Keratinocyte (primary cell): ENCODE results near the gene TWF1. TPM values are rescaled to one million over a fixed set of nuclear protein-coding genes. Genes with fewer than 3 reads are reported as not detected.

ENCODE experiments used
- DNase-seq: peaks from one replicate; pipeline ENCODE4 v3.0.0-alpha.2; 2011; ENCODE audit warnings: low read depth, missing footprints, low spot score
- FAIRE-seq: peaks from 2 replicates; lab custom pipeline; 2011; peaks lifted over from hg19 to GRCh38; lab: Jason Lieb, UNC
- H2AFZ ChIP-seq: 2 replicates; pipeline ENCODE4 v1.6.0; 2012; ENCODE audit warnings: low read length, control low read depth, inconsistent platforms; ENCODE audit not compliant: control insufficient read depth
- H3K27ac ChIP-seq: 2 replicates; pipeline ENCODE4 v1.5.1; 2011; ENCODE audit warnings: low read length; ENCODE audit not compliant: control insufficient read depth, insufficient read depth
- H3K27me3 ChIP-seq: 3 replicates; pipeline ENCODE4 v1.6.0; 2011; ENCODE audit warnings: low read length; ENCODE audit not compliant: control insufficient read depth, insufficient read depth; ENCODE audit errors: extremely low read depth
- H3K36me3 ChIP-seq, 2 experiments: 2 replicates in 1 of 2; 3 replicates in 1 of 2; pipeline ENCODE4 v1.5.1; 2011; ENCODE audit warnings: low read length in 2 of 2, mild to moderate bottlenecking in 1 of 2; ENCODE audit not compliant: control insufficient read depth in 2 of 2, insufficient read depth in 2 of 2; ENCODE audit errors: extremely low read depth in 1 of 2
- H3K4me1 ChIP-seq: 3 replicates; pipeline ENCODE4 v1.5.1; 2011; ENCODE audit warnings: low read length; ENCODE audit not compliant: control insufficient read depth, insufficient read depth; ENCODE audit errors: extremely low read depth
- H3K4me2 ChIP-seq: 3 replicates; pipeline ENCODE4 v1.6.0; 2011; ENCODE audit warnings: low read depth, low read length; ENCODE audit not compliant: control insufficient read depth, insufficient read depth; ENCODE audit errors: extremely low read depth
- H3K4me3 ChIP-seq, 3 experiments: fragments of 200-600 bp in 1 of 3; sonication (generic) in 1 of 3; 2 replicates in 2 of 3; 3 replicates in 1 of 3; pipeline ENCODE4 v1.5.1; 2011 to 2016; ENCODE audit warnings: low read length in 3 of 3, mild to moderate bottlenecking in 3 of 3, control low read depth in 2 of 3, inconsistent platforms in 1 of 3, low read depth in 1 of 3, mixed read lengths in 1 of 3, mixed run types in 1 of 3, moderate library complexity in 1 of 3; ENCODE audit not compliant: control insufficient read depth in 2 of 3, insufficient read depth in 2 of 3; ENCODE audit errors: extremely low read depth in 1 of 3
- H3K79me2 ChIP-seq: 2 replicates; pipeline ENCODE4 v1.6.0; 2012; ENCODE audit warnings: low read length; ENCODE audit not compliant: control insufficient read depth, insufficient read depth
- H3K9ac ChIP-seq: 3 replicates; pipeline ENCODE4 v1.6.0; 2011; ENCODE audit warnings: low read length; ENCODE audit not compliant: control insufficient read depth, insufficient read depth; ENCODE audit errors: extremely low read depth
- H3K9me1 ChIP-seq: 3 replicates; pipeline ENCODE4 v1.6.0; 2011; ENCODE audit warnings: low read length; ENCODE audit not compliant: control insufficient read depth, insufficient read depth; ENCODE audit errors: extremely low read depth
- H3K9me3 ChIP-seq: 2 replicates; pipeline ENCODE4 v1.5.1; 2012; ENCODE audit warnings: low read depth, low read length; ENCODE audit not compliant: control insufficient read depth
- H4K20me1 ChIP-seq: 3 replicates; pipeline ENCODE4 v1.6.0; 2011; ENCODE audit warnings: low read length; ENCODE audit not compliant: control insufficient read depth, insufficient read depth; ENCODE audit errors: extremely low read depth
- CTCF ChIP-seq, 3 experiments: IDR thresholded peaks in 1 of 3; conservative IDR thresholded peaks in 1 of 3; optimal IDR thresholded peaks in 1 of 3; 2 replicates in 2 of 3; 3 replicates in 1 of 3; pipeline versions ENCODE3 to v1.5.1; 2011; ENCODE audit warnings: low read length in 3 of 3, mild to moderate bottlenecking in 3 of 3, moderate library complexity in 2 of 3, control low read depth in 1 of 3, inconsistent platforms in 1 of 3; ENCODE audit not compliant: insufficient read depth in 2 of 3; ENCODE audit errors: extremely low read depth in 1 of 3
- EZH2 ChIP-seq: IDR thresholded peaks from one replicate; pipeline ENCODE4 v1.6.1; 2012; ENCODE audit warnings: inconsistent platforms, mild to moderate bottlenecking, low read length, moderate library complexity
- dilution Hi-C: fragments of 300-500 bp; cut with MboI; formaldehyde crosslinking; loops from one replicate; pipeline ENCODE4 v1.7.0; 2020; ENCODE audit warnings: low sequenced_read_pairs; ENCODE audit not compliant: extremely low pct_ligation_motif_present
- polyA plus RNA-seq, 5 experiments: library from polyadenylated mRNA; depleted of rRNA in 3 of 5; stranded (reverse) in 3 of 5; stranded (forward) in 1 of 5; unstranded in 1 of 5; fragments of >200 nt; gene quantifications; 1 replicate in 1 of 5; 2 replicates in 3 of 5; 3 replicates in 1 of 5; pipeline versions ENCODE4 v1.2.1 to v1.2.3, GENCODE V29; 2011 to 2012; ENCODE audit warnings: missing spikeins in 2 of 5, low read depth in 1 of 5, low replicate concordance in 1 of 5

The TWF1 gene
- polyA plus RNA-seq, 1 donor (not counting 4 experiments of a cell fraction or from before 2014, with no cell fraction given): 167 TPM

GRCh38 chr12:43842259-43842658, 36.1 kb upstream of the TWF1 start:
- no peaks in the 10 kb centered on the region for H3K27me3 ChIP-seq
- no peaks in the 10 kb centered on the region for H4K20me1 ChIP-seq
- no peak overlapping the region for H3K4me3 ChIP-seq
- no peaks in the 10 kb centered on the region for H3K9me1 ChIP-seq
- peaks cover 2% of the 10 kb centered on the region for H3K79me2 ChIP-seq
- dilution Hi-C loops: no loop called here
- H3K9ac ChIP-seq: no peak overlapping the region
- H3K36me3 ChIP-seq: no peaks in the 10 kb centered on the region
- H2AFZ ChIP-seq: no peak overlapping the region
- no peak for FAIRE-seq
- no peaks in the 10 kb centered on the region for H3K9me3 ChIP-seq
- no peak for DNase-seq
- H3K27ac ChIP-seq: no peak overlapping the region
- no peak overlapping the region for H3K4me2 ChIP-seq
- no peak for TF ChIP-seq CTCF (optimal IDR thresholded peaks at IDR 0.05 in 1 of 3, IDR thresholded peaks at IDR 0.05 in 1 of 3, conservative IDR thresholded peaks at IDR 0.05 in 1 of 3; ENCODE audit: extremely low read depth in 1 of 3, insufficient read depth in 2 of 3, low read length in 3 of 3)
- TF ChIP-seq EZH2: no peak
- peaks cover 5% of the 10 kb centered on the region for H3K4me1 ChIP-seq

GRCh38 chr12:43841253-43841652, 35.1 kb upstream of the TWF1 start:
- no peaks in the 10 kb centered on the region for H3K27me3 ChIP-seq
- no peak overlapping the region for H3K9ac ChIP-seq
- no peak for DNase-seq
- no peak overlapping the region for H3K4me2 ChIP-seq
- no peaks in the 10 kb centered on the region for H4K20me1 ChIP-seq
- no peaks in the 10 kb centered on the region for H3K9me3 ChIP-seq
- H3K4me3 ChIP-seq: no peak overlapping the region
- TF ChIP-seq EZH2 (no peak), CTCF (optimal IDR thresholded peaks at IDR 0.05 in 1 of 3, IDR thresholded peaks at IDR 0.05 in 1 of 3, conservative IDR thresholded peaks at IDR 0.05 in 1 of 3; ENCODE audit: extremely low read depth in 1 of 3, insufficient read depth in 2 of 3, low read length in 3 of 3) (no peak)
- peaks cover 4% of the 10 kb centered on the region for H3K79me2 ChIP-seq
- FAIRE-seq: no peak
- dilution Hi-C loops: no loop called here
- no peaks in the 10 kb centered on the region for H3K36me3 ChIP-seq
- H3K4me1 ChIP-seq: no peaks in the 10 kb centered on the region
- H2AFZ ChIP-seq: no peak overlapping the region
- H3K9me1 ChIP-seq: no peaks in the 10 kb centered on the region
- no peak overlapping the region for H3K27ac ChIP-seq
